ENCODE data around the gene TCF4.

Gene TCF4

GRCh38 chr18:55346961-55347740, 240.8 kb downstream of the TCF4 start:
- peaks cover 40% of the 10 kb centered on the region for H3K4me1 Mint-ChIP-seq
- peaks cover 5% of the 10 kb centered on the region for H3K36me3 Mint-ChIP-seq (ENCODE audit: low read depth)
- no peak for DNase-seq
- TF ChIP-seq CTCF (IDR thresholded peaks at IDR 0.05): no peak
- H3K27me3 Mint-ChIP-seq (ENCODE audit: low read depth, poor library complexity): no peaks in the 10 kb centered on the region
- H3K4me3 Mint-ChIP-seq: no peak overlapping the region
- H3K9me3 Mint-ChIP-seq: no peaks in the 10 kb centered on the region
- H3K27ac Mint-ChIP-seq: peak overlapping the region; percentile 97

- no peaks in the 10 kb centered on the region for H3K9me3 Mint-ChIP-seq
- H3K36me3 Mint-ChIP-seq (ENCODE audit: low read depth): peaks cover 5% of the 10 kb centered on the region
- TF ChIP-seq CTCF (IDR thresholded peaks at IDR 0.05): no peak
- H3K4me1 Mint-ChIP-seq: peaks cover 33% of the 10 kb centered on the region
- no peak for DNase-seq
- peak overlapping the region; percentile 48 for H3K27ac Mint-ChIP-seq
- H3K27me3 Mint-ChIP-seq (ENCODE audit: low read depth, poor library complexity): no peaks in the 10 kb centered on the region
- H3K4me3 Mint-ChIP-seq: no peak overlapping the region
Measured at GRCh38 chr18:55346387-55346786, 241.6 kb downstream of the TCF4 start.

- no peak for TF ChIP-seq CTCF (IDR thresholded peaks at IDR 0.05)
Measured at GRCh38 chr18:55345103-55345950, 242.7 kb downstream of the TCF4 start.

GRCh38 chr18:55343396-55344073, 244.5 kb downstream of the TCF4 start:
- peak; percentile 46 for TF ChIP-seq CTCF (IDR thresholded peaks at IDR 0.05)
- no peak for DNase-seq
- H3K36me3 Mint-ChIP-seq (ENCODE audit: low read depth): no peaks in the 10 kb centered on the region
- H3K4me3 Mint-ChIP-seq: no peak overlapping the region
- H3K4me1 Mint-ChIP-seq: peaks cover 27% of the 10 kb centered on the region
- H3K27ac Mint-ChIP-seq: no peak overlapping the region
- no peaks in the 10 kb centered on the region for H3K27me3 Mint-ChIP-seq (ENCODE audit: low read depth, poor library complexity)
- H3K9me3 Mint-ChIP-seq: no peaks in the 10 kb centered on the region

More at GRCh38 chr18:55345103-55345950, 242.7 kb downstream of the TCF4 start:
- Mint-ChIP-seq H3K36me3 (ENCODE audit: low read depth) (peaks cover 4% of the 10 kb centered on the region), H3K4me3 (no peak overlapping the region), H3K9me3 (no peaks in the 10 kb centered on the region), H3K27ac (no peak overlapping the region), H3K27me3 (ENCODE audit: low read depth, poor library complexity) (no peaks in the 10 kb centered on the region), H3K4me1 (peaks cover 22% of the 10 kb centered on the region)
- no peak for DNase-seq

GRCh38 chr18:55340998-55341397, 247.0 kb downstream of the TCF4 start:
- Mint-ChIP-seq H3K36me3 (ENCODE audit: low read depth) (peaks cover 5% of the 10 kb centered on the region), H3K27me3 (ENCODE audit: low read depth, poor library complexity) (no peaks in the 10 kb centered on the region), H3K9me3 (no peaks in the 10 kb centered on the region), H3K27ac (no peak overlapping the region), H3K4me3 (no peak overlapping the region), H3K4me1 (peaks cover 31% of the 10 kb centered on the region)
- DNase-seq: no peak
- no peak for TF ChIP-seq CTCF (IDR thresholded peaks at IDR 0.05)
